Stimulated activated CD8-positive, alpha-beta memory T cell treated with anti-CD3 and anti-CD28 coated beads, Interleukin-4, amount 100 ng/mL, for 4 hours (primary cell): ENCODE measurements around the gene DPY30.

ENCODE experiments used
- DNase-seq, 2 donors: peaks; one replicate each; pipeline ENCODE4 v3.0.0-alpha.2; 2020; ENCODE audit warnings: low read depth in 2 of 2, low spot score in 1 of 2

DPY30 gene

GRCh38 chr2:32010280-32010669 is 29.3 kb downstream of the DPY30 start:
- peak in 1 of 2 donors; percentile 47 for DNase-seq

- peak in 1 of 2 donors; percentile 12 for DNase-seq
Observed at GRCh38 chr2:32009516-32010256, 29.9 kb downstream of the DPY30 start.

- no peak for DNase-seq
Observed at GRCh38 chr2:32008805-32009515, 30.6 kb downstream of the DPY30 start.

- no peak for DNase-seq
Observed at GRCh38 chr2:32007121-32007391, 32.5 kb downstream of the DPY30 start.

- no peak for DNase-seq
Observed at GRCh38 chr2:32005371-32005976, 34.1 kb downstream of the DPY30 start.

DNA sequence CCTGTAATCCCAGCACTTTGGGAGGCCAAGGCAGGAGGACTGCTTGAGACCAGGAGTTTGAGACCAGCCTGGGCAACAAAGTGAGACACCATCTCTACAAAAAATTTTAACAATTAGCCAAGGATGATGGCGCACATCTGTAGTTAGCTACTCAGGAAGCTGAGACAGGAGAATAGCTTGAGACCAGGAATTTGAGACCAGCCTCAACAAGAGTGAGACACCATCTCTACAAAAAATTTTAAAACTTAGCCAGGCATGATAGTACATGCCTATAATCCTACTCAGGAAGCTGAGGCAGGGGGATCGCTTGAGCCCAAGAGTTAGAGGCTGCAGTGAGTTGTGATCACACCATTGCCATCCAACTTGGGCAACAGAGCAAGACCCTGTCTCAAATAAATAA is 35.8 kb downstream of the DPY30 start:
- no peak for DNase-seq

DNA sequence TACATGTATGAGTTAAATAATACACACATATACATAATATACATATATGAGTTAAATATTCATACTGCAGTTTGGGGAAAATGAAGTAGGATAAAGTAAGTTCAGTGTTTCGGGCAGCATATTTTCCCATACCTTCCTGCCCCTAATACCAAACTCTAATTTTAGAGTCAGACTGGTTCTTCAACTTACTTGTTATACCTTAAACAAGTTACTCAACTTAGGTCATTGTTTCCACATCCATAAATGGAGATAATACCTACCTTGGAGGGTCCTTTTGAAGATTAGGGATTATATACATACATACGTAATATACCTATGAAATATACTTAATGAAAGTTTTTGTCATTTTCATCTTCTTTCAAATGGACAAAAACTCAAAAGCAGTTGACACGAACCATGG is 37.2 kb downstream of the DPY30 start:
- no peak for DNase-seq

- DNase-seq, result no peak
Observed at GRCh38 chr2:31999438-31999837, 40.2 kb downstream of the DPY30 start.

DNA sequence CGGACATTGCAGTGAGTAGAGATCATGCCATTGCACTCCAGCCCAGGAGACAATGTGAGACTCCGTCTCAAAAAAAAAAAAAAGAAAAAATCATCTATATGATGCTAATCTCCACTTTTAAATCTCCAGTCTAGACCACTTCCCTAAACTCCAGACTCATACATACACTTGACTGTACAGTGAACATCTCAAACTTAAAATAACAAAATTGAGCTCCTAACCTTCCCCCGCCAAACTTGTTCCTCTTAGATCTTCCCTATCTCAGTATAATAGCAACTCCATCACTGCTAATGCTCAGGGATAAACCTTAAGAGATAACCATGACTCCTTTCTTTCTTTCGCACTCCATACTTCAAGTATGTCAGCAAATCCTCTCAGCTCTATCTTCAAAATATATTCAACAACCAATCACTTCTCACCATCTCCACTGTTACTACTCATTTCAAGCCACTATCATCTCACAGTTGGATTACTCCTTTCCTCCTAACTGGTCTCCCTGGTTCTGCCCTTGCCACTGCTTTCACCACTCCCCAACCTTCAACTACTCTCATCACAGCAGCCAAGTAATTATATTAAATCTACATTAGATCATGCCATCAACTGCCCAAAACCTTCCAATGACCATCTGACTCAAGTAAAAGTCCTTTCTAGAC is 40.7 kb downstream of the DPY30 start:
- DNase-seq, result no peak

DNA sequence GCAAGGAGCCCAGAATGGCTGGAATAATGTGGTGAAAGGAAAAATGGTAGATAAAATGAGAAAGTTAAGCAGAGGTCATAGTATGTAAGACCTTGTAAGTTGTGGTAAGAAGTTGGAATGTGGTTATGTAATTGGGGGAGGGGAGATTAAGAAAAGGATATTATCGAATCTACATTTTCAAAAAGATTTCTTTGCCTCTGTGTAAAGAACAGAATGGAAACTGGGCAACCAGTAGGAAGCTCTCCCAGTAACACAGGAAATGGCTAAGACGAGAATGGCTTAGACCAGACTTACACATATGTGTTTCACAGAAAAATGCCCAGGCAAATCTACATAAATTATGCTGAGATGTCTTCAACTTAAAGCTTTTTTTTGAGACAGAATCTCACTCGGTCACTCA is 42.0 kb downstream of the DPY30 start:
- no peak for DNase-seq

DNA sequence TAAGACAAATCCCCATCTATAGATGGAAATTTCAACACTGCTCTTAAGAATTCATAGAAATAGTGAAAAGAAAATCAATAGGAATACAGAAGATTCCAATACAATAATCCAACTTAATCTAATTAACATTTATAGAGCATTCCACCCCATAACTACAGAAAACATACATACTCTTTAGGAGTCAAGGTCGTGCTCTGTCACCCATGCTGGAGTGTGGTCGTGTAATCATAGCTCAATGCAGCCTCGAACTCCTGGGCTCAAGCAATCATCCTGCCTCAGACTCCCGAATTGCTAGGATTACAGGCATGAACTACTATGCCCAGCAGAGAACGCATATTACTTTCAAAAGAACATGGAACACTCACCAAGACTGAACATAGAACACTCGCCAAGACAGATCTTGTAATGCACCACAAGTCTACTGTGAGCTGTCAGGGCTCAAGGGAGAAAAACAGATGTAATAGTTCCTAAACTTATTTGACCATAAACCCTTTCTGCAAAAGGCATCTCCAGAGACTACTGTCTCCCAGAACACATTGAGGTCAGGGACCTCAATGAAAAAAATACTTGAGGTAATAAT is 42.9 kb downstream of the DPY30 start:
- DNase-seq, result no peak

DNA sequence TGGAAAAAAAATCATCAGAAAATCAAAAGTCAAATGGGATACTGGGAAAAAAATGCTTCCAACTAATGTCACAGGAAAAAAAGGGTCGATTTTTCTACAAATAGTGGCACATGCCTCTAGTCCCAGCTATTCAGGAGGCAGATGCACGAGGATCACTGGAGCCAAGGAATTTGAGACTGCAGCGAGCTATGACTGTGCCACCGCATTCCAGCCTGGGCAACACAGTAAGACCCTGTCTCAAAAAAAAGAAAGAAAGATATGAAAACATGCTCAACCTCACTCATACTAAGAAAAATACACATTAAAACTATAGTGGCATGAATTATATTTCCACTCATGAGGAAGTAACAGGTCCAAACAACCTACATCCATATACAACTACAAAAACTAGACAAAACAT is 46.7 kb downstream of the DPY30 start:
- DNase-seq, result no peak

DNA sequence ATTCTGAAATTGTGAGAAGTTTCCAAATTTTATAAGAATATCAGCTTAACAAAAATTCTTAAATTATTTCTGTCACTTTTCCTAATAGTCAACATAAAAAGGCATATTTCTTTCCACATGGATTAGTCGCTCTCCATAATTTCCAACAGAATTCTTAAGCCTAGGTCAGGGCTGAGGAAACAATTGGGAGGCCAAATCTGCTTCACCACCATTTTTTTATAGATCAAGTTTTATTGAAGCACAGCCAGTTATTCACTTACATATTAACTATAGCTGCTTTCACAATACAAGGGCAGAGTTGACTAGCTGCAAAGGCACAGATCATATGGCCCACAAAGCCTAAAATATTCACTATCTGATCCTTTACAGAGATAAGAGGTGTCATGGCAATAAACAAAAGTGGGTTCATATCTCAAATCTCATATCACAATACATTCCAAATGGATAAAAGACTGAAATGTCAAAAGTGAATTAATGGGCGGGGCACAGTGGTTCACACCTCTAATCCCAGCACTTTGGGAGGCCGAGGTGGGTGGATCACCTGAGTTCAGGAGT is 47.5 kb downstream of the DPY30 start:
- DNase-seq, result no peak

- DNase-seq, result no peak
Observed at GRCh38 chr2:31989946-31990345, 49.7 kb downstream of the DPY30 start.

GRCh38 chr2:31987454-31988220 is 52.0 kb downstream of the DPY30 start:
- DNase-seq, result no peak

DNA sequence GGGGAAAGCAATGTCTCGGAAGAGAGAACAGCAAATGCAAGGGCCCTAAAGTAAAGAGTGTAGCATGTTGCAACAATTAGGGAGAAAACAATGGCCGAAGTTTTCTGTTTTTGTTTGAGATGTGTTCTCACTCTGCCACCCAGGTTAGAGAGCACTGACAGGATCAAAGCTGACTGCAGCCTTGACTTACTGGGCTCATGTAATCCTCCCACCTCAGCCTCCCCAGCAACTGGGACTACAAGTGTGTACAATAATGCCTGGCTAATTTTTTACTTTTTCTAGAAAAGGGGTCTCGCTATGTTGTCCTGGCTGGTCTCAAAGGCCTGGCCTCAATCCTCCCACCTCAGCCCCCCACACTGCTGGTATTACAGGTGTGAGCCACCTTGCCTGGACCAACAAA is 52.7 kb downstream of the DPY30 start:
- no peak for DNase-seq

- DNase-seq, result no peak
Observed at GRCh38 chr2:31983762-31984467, 55.7 kb downstream of the DPY30 start.

DNA sequence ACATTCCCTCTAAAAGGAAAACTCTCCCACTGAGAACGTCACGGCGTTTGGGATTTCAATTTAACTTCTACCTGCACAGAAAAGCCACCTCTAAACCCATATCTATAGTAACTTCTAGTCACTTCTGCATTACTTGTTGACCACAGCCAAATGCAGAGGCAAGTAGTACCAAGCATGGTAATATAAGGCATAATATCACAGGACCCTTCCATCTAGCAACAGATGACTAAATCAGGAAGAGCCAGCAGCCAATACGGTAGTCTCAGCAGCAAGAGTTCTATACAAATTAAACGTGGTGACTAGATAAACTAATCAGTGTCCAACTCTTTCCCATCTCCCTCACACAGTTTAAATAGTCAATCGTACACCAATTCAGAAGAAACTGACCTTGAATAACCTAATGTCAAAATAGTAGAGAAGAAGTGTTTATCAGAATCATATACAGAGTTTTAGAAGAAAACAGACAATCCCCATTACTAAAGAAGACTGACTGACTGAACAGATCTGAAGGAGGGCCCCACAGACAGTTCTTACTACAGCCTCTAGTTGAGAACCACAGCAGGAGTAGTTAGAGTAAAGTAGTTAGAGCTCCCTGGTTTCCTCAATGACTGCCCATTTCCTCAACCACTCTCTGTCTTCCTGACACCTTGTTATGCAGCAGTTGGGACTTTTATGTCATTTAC is 58.8 kb downstream of the DPY30 start:
- no peak for DNase-seq

DNA sequence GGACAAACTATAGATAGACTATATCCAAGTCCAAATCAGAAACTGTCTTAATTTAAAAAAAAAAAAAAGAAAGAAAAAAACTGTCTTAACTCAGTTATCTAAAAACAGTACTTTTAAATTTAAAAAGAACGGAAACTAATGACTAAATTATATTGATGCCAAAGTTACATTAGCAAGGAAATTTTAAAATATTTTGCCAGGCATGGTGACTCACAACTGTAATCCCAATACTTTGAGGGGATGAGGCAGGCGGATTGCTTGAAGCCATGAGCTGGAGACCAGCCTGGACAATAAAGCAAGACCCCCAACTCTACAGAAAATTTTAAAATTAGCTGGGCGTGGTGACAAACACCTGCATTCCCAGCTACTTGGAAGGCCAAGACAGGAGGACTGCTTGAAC is 59.6 kb downstream of the DPY30 start:
- no peak for DNase-seq

- DNase-seq, result no peak
Observed at GRCh38 chr2:31979018-31979417, 60.6 kb downstream of the DPY30 start.
